Upper lobe of right lung (tissue), 1 donor: Measurements from ENCODE around the gene GATAD2A. TPM values are rescaled to one million over a fixed set of nuclear protein-coding genes. Genes with fewer than 3 reads are reported as not detected.
"Not testable (repeated sequence)": the region's sequence is repeated elsewhere in the genome, so short reads cannot be mapped to it uniquely, and the experiment has no call there.

ENCODE experiments used
- ATAC-seq: fragments of 200-7000 bp; cut with Tn5 transposase; one replicate; pipeline ENCODE4 v1.9.1; 2020; ENCODE audit warnings: mild to moderate bottlenecking, moderate library complexity
- DNase-seq: peaks from one replicate; pipeline ENCODE4 v3.0.0-alpha.2; 2020
- H3K27ac ChIP-seq: fragments of 200-600 bp; one replicate; pipeline ENCODE4 v1.8.0; 2022
- H3K27me3 ChIP-seq: fragments of 200-600 bp; one replicate; pipeline ENCODE4 v1.8.0; 2022; ENCODE audit warnings: mild to moderate bottlenecking
- H3K36me3 ChIP-seq: fragments of 200-600 bp; one replicate; pipeline ENCODE4 v1.8.0; 2022
- H3K4me1 ChIP-seq: fragments of 200-600 bp; one replicate; pipeline ENCODE4 v1.8.0; 2022
- H3K4me3 ChIP-seq: fragments of 200-600 bp; one replicate; pipeline ENCODE4 v1.8.0; 2022; ENCODE audit warnings: mild to moderate bottlenecking
- H3K9me3 ChIP-seq: fragments of 200-600 bp; one replicate; pipeline ENCODE4 v1.8.0; 2022
- CTCF ChIP-seq: fragments of 200-600 bp; IDR thresholded peaks from one replicate; pipeline ENCODE4 v1.8.0; 2022; ENCODE audit warnings: antibody characterized with exemption
- intact Hi-C: fragments of 100-400 bp; cut with DNase I; formaldehyde crosslinking; loops from one replicate; pipeline ENCODE4 v1.11.0; 2022
- total RNA-seq: library from RNA; stranded (reverse); fragmentation: NEBNext Ultra II Directional; extraction: Animal tissue kit (Norgen Biotek cat#: 25700); gene quantifications from one replicate; pipeline ENCODE4 v1.2.1, GENCODE V29; 2021
- donor health status: DM: no; HTN: yes; CAD: no; lungs with severe emphysema.

Gene GATAD2A
- total RNA-seq, 1 donor from 2014 or later = 85.8 TPM

- intact Hi-C loops = no loop called here
- Histone ChIP-seq H3K36me3 (no peaks in the 10 kb centered on the region), H3K4me3 (no peak overlapping the region), H3K27ac (peak overlapping the region; percentile 11), H3K9me3 (no peaks in the 10 kb centered on the region), H3K4me1 (peaks cover 47% of the 10 kb centered on the region), H3K27me3 (no peaks in the 10 kb centered on the region)
- TF ChIP-seq CTCF = no peak
- ATAC-seq = peak; percentile 81
- DNase-seq = no peak
These were observed 46.2 kb downstream of the GATAD2A start for GRCh38 chr19:19451429-19452242.

- peak overlapping the region; percentile 11 for H3K27ac ChIP-seq
These were observed 47.0 kb downstream of the GATAD2A start for GRCh38 chr19:19452243-19453124.

GRCh38 chr19:19453125-19453454 is 47.6 kb downstream of the GATAD2A start:
- intact Hi-C loops = no loop called here
- H3K4me3 ChIP-seq = no peak overlapping the region
- peaks cover 40% of the 10 kb centered on the region for H3K4me1 ChIP-seq
- no peaks in the 10 kb centered on the region for H3K9me3 ChIP-seq
- no peak for DNase-seq
- no peak for TF ChIP-seq CTCF
- no peak for ATAC-seq
- peak overlapping the region; percentile 11 for H3K27ac ChIP-seq
- H3K36me3 ChIP-seq = no peaks in the 10 kb centered on the region
- H3K27me3 ChIP-seq = no peaks in the 10 kb centered on the region

More at GRCh38 chr19:19452243-19453124, 47.0 kb downstream of the GATAD2A start:
- H3K27me3 ChIP-seq = no peaks in the 10 kb centered on the region
- intact Hi-C loops = no loop called here
- DNase-seq = no peak
- peaks cover 40% of the 10 kb centered on the region for H3K4me1 ChIP-seq
- no peaks in the 10 kb centered on the region for H3K36me3 ChIP-seq
- no peak overlapping the region for H3K4me3 ChIP-seq
- H3K9me3 ChIP-seq = no peaks in the 10 kb centered on the region
- peak; percentile 8 for ATAC-seq
- TF ChIP-seq CTCF = no peak

- DNase-seq, H3K9me3 ChIP-seq, H3K36me3 ChIP-seq, ATAC-seq, H3K27ac ChIP-seq, H3K4me3 ChIP-seq, H3K27me3 ChIP-seq, intact Hi-C loops: not testable (repeated sequence)
- H3K4me1 ChIP-seq = peaks cover 56% of the 10 kb centered on the region
These were observed 49.9 kb downstream of the GATAD2A start for GRCh38 chr19:19455166-19455919.

- H3K36me3 ChIP-seq = no peaks in the 10 kb centered on the region
- no peak for TF ChIP-seq CTCF
- H3K9me3 ChIP-seq = no peaks in the 10 kb centered on the region
- H3K4me3 ChIP-seq = no peak overlapping the region
- peak overlapping the region; percentile 82 for H3K27ac ChIP-seq
- intact Hi-C loops = no loop called here
- ATAC-seq (no peak), DNase-seq (no peak)
- no peaks in the 10 kb centered on the region for H3K27me3 ChIP-seq
- peaks cover 61% of the 10 kb centered on the region for H3K4me1 ChIP-seq
These were observed 52.2 kb downstream of the GATAD2A start for GRCh38 chr19:19457671-19458070.
